ENCODE measurements around the gene TNS1.

TNS1 gene

GRCh38 chr2:217838409-217838831 is 164.4 kb downstream of the TNS1 start:
- TF ChIP-seq CTCF (IDR thresholded peaks at IDR 0.05; ENCODE audit: low read depth, low read length, missing control alignments): no peak
- no peak for DNase-seq (ENCODE audit: low read depth)
- H3K4me3 ChIP-seq (ENCODE audit: low read depth, low read length): no peak overlapping the region

DNA sequence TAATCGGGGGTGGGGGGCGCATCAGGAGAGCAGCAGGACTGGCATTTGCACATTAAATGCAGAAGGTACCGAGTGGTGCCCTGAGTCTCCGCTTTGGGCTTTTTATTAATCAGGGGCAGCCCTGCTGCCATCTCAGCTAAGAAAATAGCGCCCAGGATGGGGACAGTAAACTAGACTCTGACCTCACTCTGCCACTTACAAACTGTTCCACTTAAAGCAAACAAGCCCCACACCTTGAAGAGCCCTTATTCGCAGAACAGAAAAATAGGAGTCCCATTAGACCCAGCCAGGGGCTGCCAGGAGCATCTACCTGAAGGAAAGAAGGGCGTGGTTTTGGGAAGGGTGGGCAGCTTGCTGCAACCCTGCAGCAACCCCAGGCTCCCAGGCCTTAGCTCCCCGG is 165.3 kb downstream of the TNS1 start:
- TF ChIP-seq CTCF (IDR thresholded peaks at IDR 0.05; ENCODE audit: low read depth, low read length, missing control alignments): no peak
- H3K4me3 ChIP-seq (ENCODE audit: low read depth, low read length): no peak overlapping the region
- DNase-seq (ENCODE audit: low read depth): no peak

GRCh38 chr2:217836901-217837491 is 165.8 kb downstream of the TNS1 start:
- no peak overlapping the region for H3K4me3 ChIP-seq (ENCODE audit: low read depth, low read length)
- no peak for DNase-seq (ENCODE audit: low read depth)
- TF ChIP-seq CTCF (IDR thresholded peaks at IDR 0.05; ENCODE audit: low read depth, low read length, missing control alignments): no peak

DNA sequence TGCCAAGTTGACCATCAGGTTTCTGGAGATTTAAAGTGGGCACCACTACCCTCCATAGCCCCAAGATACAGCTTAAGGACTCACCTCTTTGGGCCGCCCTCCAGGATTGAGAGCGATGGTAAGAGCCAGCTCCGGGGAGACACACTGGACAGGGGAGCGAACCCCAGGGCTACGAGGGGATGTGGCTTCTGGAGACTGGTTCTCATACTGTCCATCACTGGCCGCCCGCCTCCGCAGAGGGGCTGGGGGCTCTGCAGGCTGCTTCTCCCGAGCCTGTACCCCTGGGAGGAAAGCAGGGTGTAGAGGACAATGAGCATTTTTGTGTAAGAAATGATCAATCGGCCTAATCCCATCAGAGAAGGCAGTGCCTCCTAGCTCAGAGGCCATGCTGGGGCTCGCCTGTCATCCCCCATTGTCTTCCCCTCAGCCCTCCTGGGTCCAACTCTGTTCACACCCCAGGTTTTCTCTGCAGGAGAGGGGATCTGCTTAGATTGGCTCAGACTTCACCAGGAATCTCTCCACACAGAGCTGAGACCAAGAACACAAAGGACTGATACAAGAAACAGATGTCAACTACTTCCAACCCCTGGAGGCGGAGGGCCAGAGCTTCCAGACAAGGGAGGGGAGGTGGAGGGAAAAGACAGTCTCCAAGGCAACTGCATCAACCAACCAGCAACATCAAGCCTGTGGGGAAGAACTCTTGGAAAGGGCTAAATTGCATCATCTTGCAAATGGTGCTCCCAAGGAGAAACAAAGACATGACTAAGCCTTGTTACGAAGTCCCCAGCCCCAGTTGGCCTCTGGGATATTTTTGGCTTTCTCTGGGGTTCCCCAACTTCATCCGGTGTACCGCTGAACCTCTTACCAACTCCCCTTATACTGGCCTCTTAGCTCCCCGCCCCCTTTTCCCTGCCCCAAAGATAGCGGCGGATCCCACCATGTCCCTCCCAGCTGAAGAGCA is 166.6 kb downstream of the TNS1 start:
- TF ChIP-seq CTCF (IDR thresholded peaks at IDR 0.05; ENCODE audit: low read depth, low read length, missing control alignments): no peak
- no peak for DNase-seq (ENCODE audit: low read depth)
- H3K4me3 ChIP-seq (ENCODE audit: low read depth, low read length): no peak overlapping the region

DNA sequence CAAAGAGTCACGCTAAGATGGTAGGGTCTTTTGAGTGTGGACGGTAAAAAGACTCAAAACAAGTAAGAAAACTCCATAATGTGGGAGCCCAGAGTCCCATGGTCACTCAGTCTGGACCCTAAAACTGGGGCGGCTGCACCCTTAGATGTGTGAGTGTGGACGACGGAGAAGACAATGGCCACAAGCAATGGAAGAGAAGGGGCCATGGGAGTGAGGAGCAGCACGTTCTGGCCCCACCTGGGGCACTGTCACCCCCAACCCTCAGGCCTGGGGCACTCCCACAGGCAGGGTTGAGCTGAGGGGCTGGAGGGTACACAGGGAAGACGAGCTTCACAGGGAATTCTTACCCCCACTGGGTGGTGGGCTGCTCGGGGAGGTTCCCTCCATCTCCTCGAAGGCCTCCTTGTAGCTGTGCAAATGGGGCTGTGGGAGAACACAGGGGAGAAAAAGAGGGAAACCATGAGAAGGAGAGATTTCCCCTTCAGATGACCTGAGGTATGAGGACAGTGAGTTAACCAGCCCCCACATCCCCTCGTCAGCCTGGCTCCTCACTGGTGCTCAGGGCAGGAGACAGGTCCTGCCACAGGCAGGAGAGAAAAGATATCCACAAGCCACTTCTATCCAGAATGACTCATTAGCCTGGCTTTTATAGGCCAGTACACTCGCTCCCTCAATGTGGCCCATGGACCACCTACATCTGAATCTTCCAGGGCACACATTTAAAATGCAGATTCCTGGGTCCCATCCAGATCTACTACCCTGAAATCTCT is 167.9 kb downstream of the TNS1 start:
- no peak overlapping the region for H3K4me3 ChIP-seq (ENCODE audit: low read depth, low read length)
- DNase-seq (ENCODE audit: low read depth): no peak
- TF ChIP-seq CTCF (IDR thresholded peaks at IDR 0.05; ENCODE audit: low read depth, low read length, missing control alignments): no peak

- no peak overlapping the region for H3K4me3 ChIP-seq (ENCODE audit: low read depth, low read length)
- no peak for TF ChIP-seq CTCF (IDR thresholded peaks at IDR 0.05; ENCODE audit: low read depth, low read length, missing control alignments)
- DNase-seq (ENCODE audit: low read depth): no peak
Observed at GRCh38 chr2:217834057-217834620, 168.7 kb downstream of the TNS1 start.

All from GM12864 (cell line).